Fibroblast of peridontal ligament (primary cell): ENCODE measurements around the gene CGB8.
"Not testable (repeated sequence)": the region's sequence is repeated elsewhere in the genome, so short reads cannot be mapped to it uniquely, and the experiment has no call there.

Source experiments
- DNase-seq: peaks from one replicate; pipeline ENCODE4 v3.0.0-alpha.2; 2010; ENCODE audit errors: extremely low read depth

CGB8 gene

GRCh38 chr19:49030323-49030722, 18.6 kb downstream of the CGB8 start:
- DNase-seq, result not testable (repeated sequence)

DNA sequence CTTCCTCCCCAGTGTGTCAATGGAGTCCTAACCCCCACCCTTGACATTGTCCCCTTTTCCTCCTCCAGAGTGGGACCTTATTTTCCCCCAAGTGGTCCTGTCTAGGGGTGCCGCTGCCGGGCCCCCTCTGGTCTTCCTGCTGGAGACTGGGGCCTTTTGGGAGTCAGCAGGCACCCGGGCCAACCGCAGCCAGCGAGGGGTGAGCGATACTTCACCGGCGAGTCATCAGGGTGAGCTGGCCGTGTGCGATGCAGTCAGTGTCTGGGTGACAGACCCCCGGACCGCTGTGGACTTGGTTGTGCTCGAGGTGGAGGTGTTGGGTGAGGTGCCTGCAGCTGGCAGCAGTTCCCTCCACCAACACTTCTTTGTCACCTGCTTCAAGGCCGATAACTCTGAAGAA, 19.2 kb downstream of the CGB8 start:
- DNase-seq, result not testable (repeated sequence)

DNA sequence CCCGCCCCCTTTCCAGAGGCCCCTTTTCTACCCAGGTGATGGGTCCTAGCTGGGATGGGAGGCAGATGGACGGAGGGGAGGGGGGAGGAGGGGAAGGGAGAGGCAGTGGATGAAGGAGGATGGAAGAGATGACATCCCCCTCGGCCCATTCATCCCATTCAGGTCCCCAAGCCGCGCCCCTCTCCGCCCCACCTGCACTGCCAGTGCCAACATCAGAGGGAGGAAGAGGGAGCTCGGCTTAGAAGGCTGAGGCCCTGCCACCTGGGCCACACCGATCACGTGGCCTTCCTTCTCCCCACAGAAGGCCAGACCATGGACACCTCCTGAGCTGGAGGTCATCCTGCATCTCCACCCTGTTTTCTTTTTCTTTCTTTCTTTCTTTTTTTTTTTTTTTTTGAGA, 20.2 kb downstream of the CGB8 start:
- DNase-seq, result not testable (repeated sequence)

GRCh38 chr19:49025599-49025998, 23.3 kb downstream of the CGB8 start:
- DNase-seq, result not testable (repeated sequence)

GRCh38 chr19:49025088-49025487, 23.8 kb downstream of the CGB8 start:
- not testable (repeated sequence) for DNase-seq

GRCh38 chr19:49024233-49024632, 24.7 kb downstream of the CGB8 start, which contains the start of gene CGB3:
Gene CGB3, minus strand, starts transcription at chr19:49024333. Its CDS starts 362 bp downstream, at chr19:49023971.
- not testable (repeated sequence) for DNase-seq

DNA sequence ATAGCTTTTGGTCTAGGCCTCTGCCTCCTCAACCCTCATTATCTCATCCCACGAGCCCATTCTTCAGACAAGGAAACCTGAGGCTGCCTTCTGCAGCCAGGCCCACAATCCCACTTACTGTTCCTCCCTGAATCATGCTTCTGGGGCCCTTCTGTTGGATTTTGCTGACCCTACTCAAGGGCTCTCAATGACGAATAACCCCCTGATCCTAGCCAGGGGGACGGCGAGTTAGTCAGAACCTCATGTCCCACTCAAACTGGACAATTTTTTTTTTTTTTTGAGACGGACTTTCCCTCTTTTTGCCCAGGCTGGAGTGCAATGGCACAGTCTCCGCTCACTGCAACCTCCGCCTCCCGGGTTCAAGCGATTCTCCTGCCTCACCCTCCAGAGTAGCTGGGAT, 26.8 kb downstream of the CGB8 start:
- DNase-seq, result no peak

GRCh38 chr19:49020931-49021895, 27.7 kb downstream of the CGB8 start:
- DNase-seq, result peak; percentile 7

DNA sequence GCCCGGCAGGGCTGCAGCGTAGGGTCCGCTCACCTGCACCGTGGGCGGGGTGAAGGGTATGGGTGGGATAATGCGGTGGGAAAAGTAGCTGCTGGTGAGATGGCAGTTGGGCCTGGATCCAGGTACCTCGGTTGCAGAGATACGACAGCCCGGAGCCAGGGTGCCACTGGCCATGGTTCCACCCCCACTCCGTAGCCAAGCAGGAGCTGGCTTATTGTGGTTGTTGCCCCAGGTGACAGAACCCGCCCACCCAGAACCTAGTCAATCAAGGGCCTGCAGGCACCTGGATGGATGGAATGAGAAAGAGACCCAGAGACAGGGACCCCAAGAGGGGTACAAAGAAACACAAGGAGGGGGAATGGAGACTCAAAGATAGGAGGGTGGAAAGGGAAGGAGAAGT, 28.6 kb downstream of the CGB8 start:
- DNase-seq, result no peak

DNA sequence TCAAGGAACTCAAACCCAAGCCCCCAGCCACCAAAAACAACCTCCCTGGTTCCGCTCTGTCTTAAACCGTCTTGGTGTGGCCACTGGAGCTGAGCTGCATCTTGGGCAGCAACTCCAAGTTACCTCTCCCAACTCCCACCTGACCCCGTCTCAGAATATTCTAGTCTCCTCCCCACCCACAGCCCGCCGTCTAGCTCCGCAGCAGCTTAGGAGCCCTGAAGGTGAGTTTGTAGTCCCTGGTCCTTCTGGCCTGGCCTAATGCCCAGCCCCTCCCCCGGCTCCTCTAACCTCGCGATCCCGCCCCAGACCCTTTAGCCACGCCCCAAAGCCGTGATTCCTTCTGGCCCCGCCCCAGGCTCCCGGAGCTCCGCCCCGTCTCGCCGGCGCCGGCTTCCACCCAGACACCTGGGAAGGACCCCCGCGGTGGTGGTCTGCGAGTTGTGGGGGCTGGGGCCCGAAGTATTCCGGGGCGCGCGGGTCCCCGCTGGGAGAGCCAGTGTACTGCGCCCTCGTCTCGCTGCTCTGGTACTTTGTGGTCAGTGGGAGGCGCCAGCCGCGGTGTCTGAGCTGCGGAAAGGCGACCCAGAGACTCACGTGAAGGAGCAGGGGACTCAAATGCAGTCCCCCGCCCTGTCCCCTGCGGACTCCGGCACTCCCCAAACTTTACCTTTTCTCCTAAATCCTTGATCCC, 29.5 kb downstream of the CGB8 start:
- DNase-seq, result peak; percentile 11

GRCh38 chr19:49018388-49019241, 30.3 kb downstream of the CGB8 start:
- peak; percentile 2 for DNase-seq

DNA sequence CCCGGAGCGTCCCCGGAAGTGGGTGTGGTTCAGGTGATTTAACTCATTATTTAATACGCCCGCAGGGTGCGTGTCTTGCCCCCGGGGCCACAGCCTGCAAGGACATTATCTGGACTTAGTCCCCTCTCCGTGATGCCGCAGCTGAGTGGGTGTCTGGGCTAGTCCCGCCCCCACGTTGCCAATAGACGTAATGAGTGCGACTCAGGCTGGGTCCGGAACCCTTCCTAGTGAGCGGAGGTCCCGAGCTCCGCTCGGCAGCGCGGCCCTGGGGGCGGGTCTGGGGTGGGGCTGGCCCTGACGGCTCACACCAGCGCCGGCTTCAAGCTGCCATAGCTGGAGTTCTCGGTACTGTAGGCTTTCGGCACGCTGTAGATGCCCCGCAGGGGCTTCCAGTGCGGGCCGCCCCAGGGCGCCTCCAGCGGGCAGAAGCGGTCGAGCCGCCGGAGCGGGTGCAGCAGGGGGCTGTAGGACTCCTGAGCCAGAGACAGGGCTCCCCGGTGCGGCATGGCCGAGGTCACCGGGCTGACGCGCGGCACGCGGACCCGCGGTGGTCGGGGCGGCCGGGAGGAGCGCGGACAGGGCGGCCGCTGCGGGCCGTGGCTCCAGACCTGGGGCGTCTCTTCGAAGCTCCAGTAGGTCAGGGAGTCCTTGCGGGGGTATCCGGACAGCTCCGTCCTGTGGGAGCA, 31.1 kb downstream of the CGB8 start:
- DNase-seq, result peak; percentile 34

DNA sequence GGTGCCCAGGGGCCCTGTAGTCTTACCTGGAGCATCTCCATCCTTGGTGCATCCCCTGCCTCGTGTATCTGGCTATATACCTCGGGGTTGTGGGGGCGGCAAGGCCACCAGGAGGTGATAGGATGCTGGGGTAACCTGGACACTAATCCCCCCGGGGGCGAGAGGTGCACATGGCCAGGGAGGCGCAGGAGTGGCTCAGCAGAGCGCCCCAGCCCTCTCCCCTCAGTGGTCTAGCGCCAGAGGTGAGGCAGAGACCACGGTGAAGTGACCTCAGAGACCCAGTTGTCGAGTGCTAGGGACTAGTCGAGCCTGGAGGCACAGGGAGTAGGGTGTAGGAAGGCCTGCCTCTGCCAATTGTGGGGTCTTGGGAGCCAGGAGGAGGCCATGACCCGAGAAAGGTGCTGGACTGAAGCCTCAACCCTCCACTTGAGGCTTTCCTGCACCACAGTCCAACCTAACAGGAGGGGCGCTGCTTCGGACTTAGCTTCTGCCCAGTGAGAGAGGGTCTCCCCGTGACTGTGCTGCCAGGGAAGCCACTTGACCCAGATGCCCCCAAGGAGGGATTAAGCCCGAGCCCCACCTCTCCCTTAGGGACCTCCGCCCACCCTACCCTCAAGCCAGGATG, 31.8 kb downstream of the CGB8 start, which contains the start of gene LHB:
LHB (minus strand) TSS at position 51 of the 625 bp plus-strand sequence; CDS start at position 41, 10 bp downstream.
- no peak for DNase-seq

DNA sequence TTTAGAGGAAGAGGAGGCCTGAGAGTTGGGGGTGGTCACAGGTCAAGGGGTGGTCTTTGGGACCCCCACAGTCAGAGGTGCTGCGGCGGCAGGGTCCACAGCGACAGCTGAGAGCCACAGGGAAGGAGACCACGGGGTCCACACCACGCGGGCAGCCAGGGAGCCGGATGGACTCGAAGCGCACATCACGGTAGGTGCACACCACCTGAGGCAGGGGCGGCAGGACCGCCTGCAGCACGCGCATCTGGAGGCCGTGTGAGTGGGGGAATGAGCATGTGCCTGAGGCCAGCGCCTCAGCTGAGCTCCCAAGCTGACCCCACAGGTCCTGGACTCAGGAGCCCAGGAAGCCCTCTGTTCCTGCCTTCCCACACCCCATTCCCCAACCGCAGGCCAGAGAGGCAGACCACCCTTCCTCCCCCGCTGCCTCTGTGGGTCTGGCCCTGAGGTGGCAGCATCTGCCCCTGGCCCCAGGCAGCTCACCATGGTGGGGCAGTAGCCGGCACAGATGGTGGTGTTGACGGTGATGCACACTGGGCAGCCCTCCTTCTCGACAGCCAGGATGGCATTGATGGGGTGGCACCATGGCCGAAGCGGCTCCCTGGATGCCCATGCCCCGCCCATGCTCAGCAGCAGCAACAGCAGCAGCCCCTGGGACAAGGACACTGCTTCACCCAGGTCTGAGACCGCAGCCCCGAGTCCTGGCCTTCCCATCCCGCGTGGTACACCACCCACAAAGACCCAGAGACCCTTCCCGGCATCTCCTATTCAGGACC, 32.7 kb downstream of the CGB8 start:
- no peak for DNase-seq

DNA sequence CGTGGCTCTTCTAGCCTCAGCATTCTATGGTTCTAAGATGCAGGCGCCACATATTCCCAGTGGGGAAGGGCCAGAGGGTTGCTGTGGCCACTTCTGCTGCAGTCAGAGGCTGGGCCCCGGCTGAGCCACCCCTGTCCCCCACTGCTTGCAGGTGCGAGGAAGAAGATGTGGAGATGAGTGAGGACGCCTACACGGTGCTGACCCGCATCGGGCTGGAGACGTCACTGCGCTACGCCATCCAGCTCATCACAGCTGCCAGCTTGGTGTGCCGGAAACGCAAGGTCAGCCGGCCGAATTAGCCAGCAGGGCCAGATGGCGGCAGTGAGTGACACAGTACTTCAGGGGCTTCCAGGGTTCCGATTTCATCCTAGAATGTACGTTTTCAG, 34.0 kb downstream of the CGB8 start:
- DNase-seq, result no peak

DNA sequence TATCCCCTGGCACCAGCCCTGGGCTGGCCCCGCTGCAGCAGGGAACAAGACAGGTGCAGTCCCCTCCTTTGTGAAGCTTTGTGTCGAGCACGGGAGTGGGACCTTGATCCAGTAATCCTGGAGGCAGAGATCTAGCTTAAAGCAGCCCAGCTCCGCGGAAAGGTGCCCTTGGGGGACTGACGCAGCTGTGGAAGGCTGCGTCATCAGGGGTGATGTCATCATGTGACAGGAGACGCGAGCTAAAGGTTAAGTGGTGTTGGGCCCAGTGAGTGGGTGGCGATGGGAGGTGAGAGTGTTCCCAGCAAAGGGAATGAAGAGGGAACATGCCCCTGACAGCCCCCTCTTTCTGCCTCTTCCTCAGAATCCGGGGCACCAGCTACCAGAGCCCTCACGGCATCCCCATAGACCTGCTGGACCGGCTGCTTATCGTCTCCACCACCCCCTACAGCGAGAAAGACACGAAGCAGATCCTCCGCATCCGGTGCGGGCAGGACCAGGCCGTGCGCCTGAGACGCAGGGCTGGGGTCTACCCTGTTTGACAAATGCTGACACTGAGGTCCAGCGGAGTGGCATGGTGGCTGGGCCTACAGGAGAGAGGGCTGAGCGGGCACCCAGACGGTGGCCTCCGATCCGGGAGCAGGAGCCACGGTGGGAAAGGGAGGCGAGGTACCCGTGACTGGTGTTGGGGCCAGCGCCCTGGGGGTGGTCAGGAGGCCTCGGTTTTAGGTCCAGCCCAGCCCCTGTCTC, 34.6 kb downstream of the CGB8 start:
- no peak for DNase-seq

GRCh38 chr19:49011194-49011593, 37.7 kb downstream of the CGB8 start:
- no peak for DNase-seq

DNA sequence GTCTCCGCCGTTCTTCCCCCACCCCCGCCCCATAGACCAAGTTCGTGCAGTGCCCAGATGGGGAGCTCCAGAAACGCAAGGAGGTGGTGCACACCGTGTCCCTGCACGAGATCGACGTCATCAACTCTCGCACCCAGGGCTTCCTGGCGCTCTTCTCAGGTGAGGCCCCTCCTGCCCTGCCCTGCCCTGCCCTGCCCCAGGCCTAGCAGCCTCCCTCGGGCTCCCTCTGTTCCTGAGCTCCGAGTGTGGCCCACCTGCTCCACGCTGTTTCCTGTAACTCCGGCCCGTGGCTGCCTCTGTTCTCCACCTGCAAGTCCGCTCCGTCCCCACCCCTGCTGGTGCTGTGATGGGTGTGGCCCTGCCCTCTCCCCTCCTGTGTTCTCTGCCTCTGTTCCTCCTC, 38.5 kb downstream of the CGB8 start:
- DNase-seq, result no peak

DNA sequence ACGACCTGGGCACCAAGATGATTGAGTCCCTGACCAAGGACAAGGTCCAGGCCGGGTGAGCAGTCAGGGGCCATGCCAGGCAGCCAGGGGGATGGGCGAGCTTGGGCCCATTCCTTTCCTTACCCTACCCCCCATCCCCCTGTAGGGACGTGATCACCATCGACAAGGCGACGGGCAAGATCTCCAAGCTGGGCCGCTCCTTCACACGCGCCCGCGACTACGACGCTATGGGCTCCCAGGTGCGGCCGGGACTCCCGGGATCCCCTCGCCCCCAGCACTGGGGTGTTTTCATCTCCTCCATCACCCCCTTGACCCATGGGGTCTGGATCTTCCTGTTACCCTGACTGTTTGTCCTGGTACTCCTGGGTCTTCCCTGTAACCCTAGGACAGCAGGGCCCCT, 39.1 kb downstream of the CGB8 start:
- no peak for DNase-seq
